HepG2 (cell line): ENCODE results near the gene CDC42EP1. TPM values are rescaled to one million over a fixed set of nuclear protein-coding genes. Genes with fewer than 3 reads are reported as not detected.

Experiments
- CHD4 ChIP-seq: fragments of 200-600 bp; sonication (generic); IDR thresholded peaks from 2 replicates; pipeline ENCODE4 v1.7.0; 2017; ENCODE audit warnings: mild to moderate bottlenecking, low read length, borderline replicate concordance
- HOXA5 ChIP-seq: sonication (generic); formaldehyde crosslinking; IDR thresholded peaks from 2 replicates; pipeline ENCODE4 v1.4.0; 2020; ENCODE audit warnings: missing genetic modification reagents
- KLF6 ChIP-seq: IDR thresholded peaks from 2 replicates; pipeline ENCODE4 v1.8.0; 2016; ENCODE audit warnings: missing biosample characterization, missing genetic modification reagents
- MAFF ChIP-seq: IDR thresholded peaks from 2 replicates; pipeline ENCODE4 v1.6.1; 2011; ENCODE audit warnings: low read depth, low read length, improper control_type of control experiment
- PHF8 ChIP-seq: sonication (generic); formaldehyde crosslinking; IDR thresholded peaks from 2 replicates; pipeline ENCODE4 v1.5.0; 2020; ENCODE audit warnings: missing genetic modification reagents
- POLR2A ChIP-seq, 2 experiments: IDR thresholded peaks; 2 replicates each; pipeline ENCODE4 v1.6.1; 2011; ENCODE audit warnings: low read depth in 2 of 2, low read length in 2 of 2, mild to moderate bottlenecking in 1 of 2, moderate library complexity in 1 of 2; ENCODE audit not compliant: insufficient read depth in 1 of 2
- SRSF1 ChIP-seq: fragments of 200-400 bp; formaldehyde crosslinking; optimal IDR thresholded peaks from 2 replicates; pipeline ENCODE3; 2017; ENCODE audit warnings: mild to moderate bottlenecking, low read depth, low read length, moderate library complexity
- ZNF260 ChIP-seq: sonication (generic); formaldehyde crosslinking; IDR thresholded peaks from 2 replicates; pipeline ENCODE4 v1.4.0; 2020; ENCODE audit warnings: missing genetic modification reagents, low read depth, mild to moderate bottlenecking, borderline replicate concordance
- ZNF629 ChIP-seq: sonication (generic); formaldehyde crosslinking; conservative IDR thresholded peaks from 2 replicates; pipeline ENCODE4 v1.5.0; 2020; ENCODE audit warnings: missing genetic modification reagents
- ZSCAN22 ChIP-seq: sonication (generic); formaldehyde crosslinking; IDR thresholded peaks from 2 replicates; pipeline ENCODE4 v1.4.0; 2020; ENCODE audit warnings: mild to moderate bottlenecking, missing genetic modification reagents
- ZSCAN31 ChIP-seq: sonication (generic); formaldehyde crosslinking; IDR thresholded peaks from 2 replicates; pipeline ENCODE4 v1.5.0; 2020; ENCODE audit warnings: low read depth, mild to moderate bottlenecking, missing genetic modification reagents
- polyA plus RNA-seq, 8 experiments: library from polyadenylated mRNA; depleted of rRNA in 3 of 8; stranded (reverse) in 7 of 8; unstranded in 1 of 8; fragments of >200 nt; fragmentation: Illumina TruSeq in 4 of 8; extraction: Trizol in 4 of 8; gene quantifications; 2 replicates each; pipeline versions ENCODE4 v1.2.1 to v1.2.3, GENCODE V29; 2011 to 2016; ENCODE audit warnings: low read depth in 4 of 8, missing spikeins in 1 of 8, mixed read lengths in 1 of 8; ENCODE audit not compliant: insufficient read depth in 1 of 8
- total RNA-seq, 5 experiments: library from RNA; depleted of rRNA; stranded (reverse); fragments of >200 nt; fragmentation: Illumina TruSeq; extraction: Trizol; gene quantifications; 2 replicates each; pipeline ENCODE4 v1.2.3, GENCODE V29; 2016; ENCODE audit warnings: low read depth in 1 of 5
- TF ChIP-seq, protein P1 (sequence below): IDR thresholded peaks from 2 replicates; pipeline ENCODE4 v1.6.1; 2016; ENCODE audit warnings: missing biosample characterization, missing genetic modification reagents, low read depth
- TF ChIP-seq, protein P2 (sequence below): sonication (generic); formaldehyde crosslinking; IDR thresholded peaks from 2 replicates; pipeline ENCODE4 v1.4.0; 2020; ENCODE audit warnings: missing genetic modification reagents
- TF ChIP-seq, protein P3 (sequence below): conservative IDR thresholded peaks from 2 replicates; pipeline ENCODE4 v1.6.1; 2018; ENCODE audit warnings: missing genetic modification reagents
- TF ChIP-seq, protein P4 (sequence below): sonication (generic); formaldehyde crosslinking; IDR thresholded peaks from 2 replicates; pipeline ENCODE4 v1.5.0; 2020; ENCODE audit warnings: mild to moderate bottlenecking, missing genetic modification reagents, borderline replicate concordance
- TF ChIP-seq, protein P5 (sequence below), 2 experiments: sonication (generic) in 1 of 2; formaldehyde crosslinking in 1 of 2; IDR thresholded peaks; 2 replicates each; pipeline versions ENCODE4 v1.5.1 to v1.6.1; 2011 to 2020; ENCODE audit warnings: borderline replicate concordance in 1 of 2, low read depth in 1 of 2, low read length in 1 of 2, mild to moderate bottlenecking in 1 of 2, missing genetic modification reagents in 1 of 2, moderate library complexity in 1 of 2

The CDC42EP1 gene
- total and polyA plus RNA-seq, 2 of the 13 experiments (the other 11 are each of a cell fraction or from before 2014, with no cell fraction given) = 17.1 to 29.5 TPM

DNA sequence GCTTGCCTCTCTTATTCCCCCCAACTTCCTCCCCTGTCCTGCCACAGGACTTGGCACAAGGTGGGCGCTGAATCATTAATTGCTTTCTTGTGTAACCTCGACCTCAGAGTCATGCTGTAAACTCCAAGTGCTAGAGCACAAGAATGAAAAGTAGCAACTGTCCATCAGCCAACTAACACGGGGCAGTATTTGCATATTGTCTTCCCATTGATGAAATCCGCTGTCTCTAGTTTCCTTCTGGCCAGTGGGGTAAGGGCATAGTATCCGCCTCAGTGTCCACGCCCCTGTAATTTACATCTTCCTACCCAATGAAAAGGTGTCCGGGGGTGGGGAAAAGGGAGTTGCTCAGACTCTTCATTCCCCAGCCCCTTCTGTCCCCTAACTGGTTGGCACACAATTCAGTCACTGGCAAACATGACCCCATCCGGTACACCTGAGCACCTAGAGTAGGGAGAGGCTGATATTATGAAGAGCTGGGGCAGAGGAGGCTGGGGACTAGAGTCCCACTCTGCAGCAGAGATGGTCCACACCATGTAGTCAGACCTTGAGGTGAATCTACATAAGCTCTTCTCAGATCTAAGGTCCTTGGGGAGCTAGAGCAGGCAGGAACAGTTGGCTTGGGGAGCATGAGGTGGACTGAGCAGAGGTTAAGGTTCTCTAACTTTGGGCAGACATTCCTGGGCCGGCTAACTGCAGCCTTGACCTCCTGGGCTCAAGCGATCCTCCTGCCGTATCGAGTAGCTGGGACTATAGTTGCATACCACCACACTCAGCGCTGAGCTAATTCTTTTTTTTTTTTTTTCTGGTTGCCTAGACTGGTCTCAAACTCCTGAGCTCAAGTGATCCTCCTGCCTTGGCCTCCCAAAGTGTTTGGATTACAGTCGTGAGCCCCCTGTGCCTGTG, 41.5 kb downstream of the CDC42EP1 start (continued):
- TF ChIP-seq, protein P1, sequence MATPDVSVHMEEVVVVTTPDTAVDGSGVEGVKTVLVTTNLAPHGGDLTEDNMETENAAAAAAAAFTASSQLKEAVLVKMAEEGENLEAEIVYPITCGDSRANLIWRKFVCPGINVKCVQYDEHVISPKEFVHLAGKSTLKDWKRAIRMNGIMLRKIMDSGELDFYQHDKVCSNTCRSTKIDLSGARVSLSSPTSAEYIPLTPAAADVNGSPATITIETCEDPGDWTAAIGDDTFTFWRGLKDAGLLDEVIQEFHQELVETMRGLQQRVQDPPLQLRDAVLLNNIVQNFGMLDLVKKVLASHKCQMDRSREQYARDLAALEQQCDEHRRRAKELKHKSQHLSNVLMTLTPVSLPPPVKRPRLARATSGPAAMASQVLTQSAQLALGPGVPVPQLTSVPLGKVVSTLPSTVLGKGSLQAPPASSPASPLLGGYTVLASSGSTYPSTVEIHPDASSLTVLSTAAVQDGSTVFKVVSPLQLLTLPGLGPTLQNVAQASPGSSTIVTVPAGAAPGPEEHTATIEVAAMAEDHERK = no peak
- TF ChIP-seq POLR2A (IDR thresholded peaks at IDR 0.05; ENCODE audit: insufficient read depth in 1 of 2, low read depth in 2 of 2, low read length in 2 of 2) = peak; percentile 45 to 64; a peak in 2 of 4 replicates
- no peak for TF ChIP-seq HOXA5
- TF ChIP-seq, protein P2, sequence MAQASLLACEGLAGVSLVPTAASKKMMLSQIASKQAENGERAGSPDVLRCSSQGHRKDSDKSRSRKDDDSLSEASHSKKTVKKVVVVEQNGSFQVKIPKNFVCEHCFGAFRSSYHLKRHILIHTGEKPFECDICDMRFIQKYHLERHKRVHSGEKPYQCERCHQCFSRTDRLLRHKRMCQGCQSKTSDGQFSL (CRISPR knock-in tag) = no peak
- TF ChIP-seq, protein P3, sequence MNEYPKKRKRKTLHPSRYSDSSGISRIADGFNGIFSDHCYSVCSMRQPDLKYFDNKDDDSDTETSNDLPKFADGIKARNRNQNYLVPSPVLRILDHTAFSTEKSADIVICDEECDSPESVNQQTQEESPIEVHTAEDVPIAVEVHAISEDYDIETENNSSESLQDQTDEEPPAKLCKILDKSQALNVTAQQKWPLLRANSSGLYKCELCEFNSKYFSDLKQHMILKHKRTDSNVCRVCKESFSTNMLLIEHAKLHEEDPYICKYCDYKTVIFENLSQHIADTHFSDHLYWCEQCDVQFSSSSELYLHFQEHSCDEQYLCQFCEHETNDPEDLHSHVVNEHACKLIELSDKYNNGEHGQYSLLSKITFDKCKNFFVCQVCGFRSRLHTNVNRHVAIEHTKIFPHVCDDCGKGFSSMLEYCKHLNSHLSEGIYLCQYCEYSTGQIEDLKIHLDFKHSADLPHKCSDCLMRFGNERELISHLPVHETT (CRISPR knock-in tag) = no peak
- TF ChIP-seq MAFF = no peak
- no peak for TF ChIP-seq CHD4
- TF ChIP-seq, protein P4, sequence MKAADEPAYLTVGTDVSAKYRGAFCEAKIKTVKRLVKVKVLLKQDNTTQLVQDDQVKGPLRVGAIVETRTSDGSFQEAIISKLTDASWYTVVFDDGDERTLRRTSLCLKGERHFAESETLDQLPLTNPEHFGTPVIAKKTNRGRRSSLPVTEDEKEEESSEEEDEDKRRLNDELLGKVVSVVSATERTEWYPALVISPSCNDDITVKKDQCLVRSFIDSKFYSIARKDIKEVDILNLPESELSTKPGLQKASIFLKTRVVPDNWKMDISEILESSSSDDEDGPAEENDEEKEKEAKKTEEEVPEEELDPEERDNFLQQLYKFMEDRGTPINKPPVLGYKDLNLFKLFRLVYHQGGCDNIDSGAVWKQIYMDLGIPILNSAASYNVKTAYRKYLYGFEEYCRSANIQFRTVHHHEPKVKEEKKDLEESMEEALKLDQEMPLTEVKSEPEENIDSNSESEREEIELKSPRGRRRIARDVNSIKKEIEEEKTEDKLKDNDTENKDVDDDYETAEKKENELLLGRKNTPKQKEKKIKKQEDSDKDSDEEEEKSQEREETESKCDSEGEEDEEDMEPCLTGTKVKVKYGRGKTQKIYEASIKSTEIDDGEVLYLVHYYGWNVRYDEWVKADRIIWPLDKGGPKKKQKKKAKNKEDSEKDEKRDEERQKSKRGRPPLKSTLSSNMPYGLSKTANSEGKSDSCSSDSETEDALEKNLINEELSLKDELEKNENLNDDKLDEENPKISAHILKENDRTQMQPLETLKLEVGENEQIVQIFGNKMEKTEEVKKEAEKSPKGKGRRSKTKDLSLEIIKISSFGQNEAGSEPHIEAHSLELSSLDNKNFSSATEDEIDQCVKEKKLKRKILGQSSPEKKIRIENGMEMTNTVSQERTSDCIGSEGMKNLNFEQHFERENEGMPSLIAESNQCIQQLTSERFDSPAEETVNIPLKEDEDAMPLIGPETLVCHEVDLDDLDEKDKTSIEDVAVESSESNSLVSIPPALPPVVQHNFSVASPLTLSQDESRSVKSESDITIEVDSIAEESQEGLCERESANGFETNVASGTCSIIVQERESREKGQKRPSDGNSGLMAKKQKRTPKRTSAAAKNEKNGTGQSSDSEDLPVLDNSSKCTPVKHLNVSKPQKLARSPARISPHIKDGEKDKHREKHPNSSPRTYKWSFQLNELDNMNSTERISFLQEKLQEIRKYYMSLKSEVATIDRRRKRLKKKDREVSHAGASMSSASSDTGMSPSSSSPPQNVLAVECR (CRISPR knock-in tag) = peak; percentile 31; the same call in 1 of the 2 replicates
- no peak for TF ChIP-seq ZSCAN31 (CRISPR knock-in tag)
- no peak for TF ChIP-seq ZNF629 (CRISPR knock-in tag)
- TF ChIP-seq ZNF260 = no peak
- no peak for TF ChIP-seq ZSCAN22 (CRISPR knock-in tag)
- TF ChIP-seq SRSF1 = no peak
- TF ChIP-seq KLF6 (CRISPR knock-in tag) = 0 out of 2 replicates have a peak, but pooled peaks have one; percentile 44
- TF ChIP-seq, protein P5, sequence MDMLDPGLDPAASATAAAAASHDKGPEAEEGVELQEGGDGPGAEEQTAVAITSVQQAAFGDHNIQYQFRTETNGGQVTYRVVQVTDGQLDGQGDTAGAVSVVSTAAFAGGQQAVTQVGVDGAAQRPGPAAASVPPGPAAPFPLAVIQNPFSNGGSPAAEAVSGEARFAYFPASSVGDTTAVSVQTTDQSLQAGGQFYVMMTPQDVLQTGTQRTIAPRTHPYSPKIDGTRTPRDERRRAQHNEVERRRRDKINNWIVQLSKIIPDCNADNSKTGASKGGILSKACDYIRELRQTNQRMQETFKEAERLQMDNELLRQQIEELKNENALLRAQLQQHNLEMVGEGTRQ (IDR thresholded peaks at IDR 0.05; ENCODE audit: low read depth, low read length) = no peak
- TF ChIP-seq, protein P5 (CRISPR knock-in tag; IDR thresholded peaks at IDR 0.05; ENCODE audit: borderline replicate concordance) = no peak
- peak; percentile 36; the same call in 1 of the 2 replicates for TF ChIP-seq PHF8 (CRISPR knock-in tag)
